Dermis blood vessel endothelial cell (primary cell): ENCODE results near the gene RPA3. TPM values are rescaled to one million over a fixed set of nuclear protein-coding genes. Genes with fewer than 3 reads are reported as not detected.

Experiments used
- total RNA-seq: library from RNA; depleted of rRNA; stranded (reverse); fragments of >200 nt; gene quantifications from 2 replicates; pipeline ENCODE4 v1.2.3, GENCODE V29; 2014

RPA3 gene
- total RNA-seq, 1 donor from 2014 or later: 18.9 TPM

Other genes with a start within 250 kb of the RPA3 start
- 0.17 TPM in 1 of 2 replicates, not detected in the other for gene COL28A1, start 182.7 kb downstream of the RPA3 start, total RNA-seq
- gene MIOS, start 151.7 kb downstream of the RPA3 start, total RNA-seq: 34.5 and 37.4 TPM in 2 replicates
- 4.1 and 4.9 TPM in 2 replicates for gene UMAD1, start 77.9 kb downstream of the RPA3 start, total RNA-seq